IMR-90 (cell line): ENCODE results near the gene SLC48A1. TPM values are rescaled to one million over a fixed set of nuclear protein-coding genes. Genes with fewer than 3 reads are reported as not detected.

Source experiments
- ATAC-seq: fragments of 200-7000 bp; cut with Tn5 transposase; 2 replicates; pipeline ENCODE4 v1.9.1; 2020; ENCODE audit warnings: low read depth, mild to moderate bottlenecking, moderate library complexity
- BruUV-seq: library from RNA; stranded (reverse); fragments of 400-500 nt; replicated peaks from 2 replicates; lab custom pipeline; 2021; lab: Mats Ljungman, UMichigan
- CTCF ChIA-PET: fragments of 300-600 bp; formaldehyde crosslinking; extraction: SDS; loops from one replicate; lab custom pipeline; 2021; ENCODE audit warnings: antibody characterized with exemption; lab: Yijun Ruan, JAX
- POLR2A ChIA-PET: fragments of 300-600 bp; sonication (Branson Sonifier 250); formaldehyde crosslinking; loops from one replicate; lab custom pipeline; 2022; ENCODE audit warnings: antibody characterized with exemption; ENCODE audit not compliant: unreplicated experiment; lab: Charles Lee
- DNase-seq: peaks from one replicate; pipeline ENCODE4 v3.0.0; 2013
- H2AFZ ChIP-seq: replicated peaks from 2 replicates; pipeline ENCODE3; 2013; ENCODE audit warnings: low read length, mild to moderate bottlenecking; ENCODE audit not compliant: poor library complexity
- H2AK5ac ChIP-seq: 2 replicates; pipeline ENCODE4 v1.6.1; 2013; ENCODE audit warnings: low read depth, low read length, inconsistent platforms
- H2AK9ac ChIP-seq: replicated peaks from 2 replicates; pipeline ENCODE3; 2013; ENCODE audit warnings: mild to moderate bottlenecking, low read depth, low read length, moderate library complexity; ENCODE audit not compliant: poor library complexity
- H2BK120ac ChIP-seq: 2 replicates; pipeline ENCODE4 v1.6.1; 2013; ENCODE audit warnings: low read depth, low read length, inconsistent platforms
- H2BK15ac ChIP-seq: 3 replicates; pipeline ENCODE4 v1.6.1; 2013; ENCODE audit warnings: low read depth, low read length, inconsistent platforms
- H2BK20ac ChIP-seq: 2 replicates; pipeline ENCODE4 v1.6.1; 2013; ENCODE audit warnings: low read depth, mild to moderate bottlenecking, inconsistent platforms, low read length, moderate library complexity
- H2BK5ac ChIP-seq: 2 replicates; pipeline ENCODE4 v1.6.1; 2013; ENCODE audit warnings: mild to moderate bottlenecking, low read depth, low read length, inconsistent platforms; ENCODE audit not compliant: poor library complexity, severe bottlenecking
- H3K14ac ChIP-seq: replicated peaks from 2 replicates; pipeline ENCODE4 v1.6.1; 2013; ENCODE audit warnings: low read depth, low read length, inconsistent platforms
- H3K18ac ChIP-seq: 2 replicates; pipeline ENCODE4 v1.6.1; 2013; ENCODE audit warnings: low read depth, low read length, control low read depth
- H3K23ac ChIP-seq: 2 replicates; pipeline ENCODE4 v1.6.1; 2013; ENCODE audit warnings: low read depth, low read length, inconsistent platforms
- H3K27ac ChIP-seq: 2 replicates; pipeline ENCODE4 v1.5.1; 2013; ENCODE audit warnings: mild to moderate bottlenecking, control low read depth, low read length; ENCODE audit not compliant: insufficient read depth
- H3K27me3 ChIP-seq: 2 replicates; pipeline ENCODE4 v1.6.1; 2013; ENCODE audit warnings: low read length; ENCODE audit not compliant: control insufficient read depth, insufficient read depth
- H3K36me3 ChIP-seq: 2 replicates; pipeline ENCODE4 v1.6.1; 2013; ENCODE audit warnings: low read length, mixed read lengths; ENCODE audit not compliant: control insufficient read depth, insufficient read depth
- H3K4ac ChIP-seq: 2 replicates; pipeline ENCODE4 v1.6.1; 2013; ENCODE audit warnings: low read depth, low read length, inconsistent platforms
- H3K4me1 ChIP-seq: 2 replicates; pipeline ENCODE4 v1.6.1; 2013; ENCODE audit warnings: low read length, mixed read lengths; ENCODE audit not compliant: control insufficient read depth, insufficient read depth
- H3K4me2 ChIP-seq: 2 replicates; pipeline ENCODE4 v1.6.1; 2013; ENCODE audit warnings: low read depth, mild to moderate bottlenecking, control low read depth, low read length, moderate library complexity
- H3K4me3 ChIP-seq: 2 replicates; pipeline ENCODE4 v1.5.1; 2013; ENCODE audit warnings: low read depth, mild to moderate bottlenecking, control low read depth, low read length, moderate library complexity; ENCODE audit not compliant: insufficient read depth
- H3K56ac ChIP-seq: 2 replicates; pipeline ENCODE4 v1.6.1; 2013; ENCODE audit warnings: low read length, inconsistent platforms; ENCODE audit not compliant: insufficient read depth; ENCODE audit errors: extremely low read depth
- H3K79me1 ChIP-seq, 2 experiments: 2 replicates each; pipeline ENCODE4 v1.6.1; 2013; ENCODE audit warnings: low read length in 2 of 2, inconsistent platforms in 1 of 2, low read depth in 1 of 2
- H3K9ac ChIP-seq: 2 replicates; pipeline ENCODE4 v1.6.1; 2013; ENCODE audit warnings: low read depth, low read length, control low read depth
- H3K9me1 ChIP-seq: 2 replicates; pipeline ENCODE4 v1.6.1; 2013; ENCODE audit warnings: low read length, inconsistent platforms; ENCODE audit not compliant: insufficient read depth
- H3K9me3 ChIP-seq: 2 replicates; pipeline ENCODE4 v1.6.1; 2013; ENCODE audit warnings: low read length; ENCODE audit not compliant: control insufficient read depth, insufficient read depth
- H4K20me1 ChIP-seq: 2 replicates; pipeline ENCODE4 v1.6.1; 2013; ENCODE audit warnings: low read length, inconsistent platforms; ENCODE audit not compliant: insufficient read depth
- H4K5ac ChIP-seq: 2 replicates; pipeline ENCODE4 v1.6.1; 2013; ENCODE audit warnings: mild to moderate bottlenecking, low read depth, low read length, control low read depth
- H4K8ac ChIP-seq, 2 experiments: 2 replicates each; pipeline ENCODE4 v1.6.1; 2013; ENCODE audit warnings: low read depth in 2 of 2, low read length in 2 of 2, control low read depth in 1 of 2, inconsistent platforms in 1 of 2
- H4K91ac ChIP-seq: 2 replicates; pipeline ENCODE4 v1.6.1; 2013; ENCODE audit warnings: low read depth, low read length, inconsistent platforms; ENCODE audit not compliant: insufficient read depth
- BHLHE40 ChIP-seq: fragments of 150-350 bp; IDR thresholded peaks from 2 replicates; pipeline ENCODE4 v1.6.1; 2016; ENCODE audit warnings: mild to moderate bottlenecking, low read depth, low read length
- CHD1 ChIP-seq: IDR thresholded peaks from 2 replicates; pipeline ENCODE4 v1.6.1; 2012; ENCODE audit warnings: low read depth, low read length, improper control_type of control experiment
- CTCF ChIP-seq: conservative IDR thresholded peaks from 2 replicates; pipeline ENCODE4 v1.5.1; 2012; ENCODE audit warnings: mild to moderate bottlenecking, low read depth, low read length, improper control_type of control experiment
- ELK1 ChIP-seq: fragments of 150-350 bp; IDR thresholded peaks from 2 replicates; pipeline ENCODE4 v1.6.1; 2016; ENCODE audit warnings: low read depth, mild to moderate bottlenecking, low read length, moderate library complexity, borderline replicate concordance
- FOS ChIP-seq: fragments of 150-350 bp; IDR thresholded peaks from 2 replicates; pipeline ENCODE4 v1.6.1; 2016; ENCODE audit warnings: low read depth, low read length
- MAFK ChIP-seq: IDR thresholded peaks from 2 replicates; pipeline ENCODE4 v1.6.1; 2012; ENCODE audit warnings: low read depth, low read length, improper control_type of control experiment
- MAZ ChIP-seq: IDR thresholded peaks from 2 replicates; pipeline ENCODE4 v1.6.1; 2012; ENCODE audit warnings: low read depth, mild to moderate bottlenecking, low read length, improper control_type of control experiment, moderate library complexity, borderline replicate concordance
- NFE2L2 ChIP-seq: fragments of 150-350 bp; IDR thresholded peaks from 2 replicates; pipeline ENCODE4 v1.6.1; 2016; ENCODE audit warnings: low read depth, mild to moderate bottlenecking, low read length
- POLR2A ChIP-seq: IDR thresholded peaks from 2 replicates; pipeline ENCODE4 v1.6.1; 2012; ENCODE audit warnings: mild to moderate bottlenecking, low read depth, low read length
- RAD21 ChIP-seq: IDR thresholded peaks from 2 replicates; pipeline ENCODE4 v1.6.1; 2012; ENCODE audit warnings: low read length, improper control_type of control experiment
- RCOR1 ChIP-seq: IDR thresholded peaks from 2 replicates; pipeline ENCODE4 v1.6.1; 2012; ENCODE audit warnings: mild to moderate bottlenecking, low read length, improper control_type of control experiment; ENCODE audit not compliant: insufficient replicate concordance
- RFX5 ChIP-seq: IDR thresholded peaks from 2 replicates; pipeline ENCODE4 v1.8.0; 2012; ENCODE audit warnings: low read depth, mild to moderate bottlenecking, low read length, moderate library complexity
- SMC3 ChIP-seq: fragments of 150-350 bp; IDR thresholded peaks from 2 replicates; pipeline ENCODE4 v1.6.1; 2016; ENCODE audit warnings: low read depth, mild to moderate bottlenecking, antibody characterized with exemption, low read length, moderate library complexity
- USF2 ChIP-seq: fragments of 150-350 bp; IDR thresholded peaks from 2 replicates; pipeline ENCODE4 v1.6.1; 2017; ENCODE audit warnings: mild to moderate bottlenecking, antibody characterized with exemption, low read length, low read depth
- WGBS, 2 experiments: methylation state at CpG; one replicate each; pipeline versions ENCODE4 v1.1.5 to v1.1.7; 2013; ENCODE audit warnings: missing lambda C conversion rate in 2 of 2; ENCODE audit not compliant: insufficient read length in 1 of 2; ENCODE audit errors: extremely low coverage in 2 of 2; 5-methylcytosine and 5-hydroxymethylcytosine counted together
- dilution Hi-C: fragments of 300-500 bp; cut with HindIII; formaldehyde crosslinking; loops from one replicate; pipeline ENCODE4 v1.14.3; 2018; ENCODE audit warnings: low sequenced_read_pairs; ENCODE audit not compliant: unreplicated experiment
- in situ Hi-C: fragments of 300-500 bp; cut with MboI; formaldehyde crosslinking; loops from 3 replicates; pipeline ENCODE4 v1.14.3; 2019; ENCODE audit warnings: low sequenced_read_pairs, inconsistent platforms, mixed read lengths
- intact Hi-C: fragments of 100-400 bp; cut with micrococcal nuclease; formaldehyde crosslinking; loops from 2 replicates; pipeline ENCODE4 v1.10.0; 2022
- polyA plus RNA-seq, 3 experiments: library from polyadenylated mRNA; depleted of rRNA; stranded (reverse); fragments of >200 nt; gene quantifications; 2 replicates each; pipeline ENCODE4 v1.2.3, GENCODE V29; 2012; ENCODE audit warnings: low replicate concordance in 1 of 3
- total RNA-seq: library from RNA; depleted of rRNA; stranded (reverse); fragments of >200 nt; gene quantifications from 2 replicates; pipeline ENCODE4 v1.2.3, GENCODE V29; 2012

Gene SLC48A1
- total and polyA plus RNA-seq, 2 of the 4 experiments (the other 2 are of a cell fraction) = 4.8 to 5.9 TPM

GRCh38 chr12:47773858-47774580, 981 bp downstream of the SLC48A1 start:
- no peaks in the 10 kb centered on the region for H3K36me3 ChIP-seq
- peak overlapping the region; percentile 38; the same call in 1 of the 2 replicates for H3K9ac ChIP-seq
- no peak for DNase-seq
- no peak overlapping the region for H2BK120ac ChIP-seq
- WGBS, 2 experiments = no CpG with 5 or more reads among the region's 14 CpGs
- ChIA-PET POLR2A (no interaction called here), CTCF (interaction anchor here (0.9 kb wide), 1 partner anchor 57 kb away, joined by 4 read pairs; no protein-coding TSS in a partner anchor)
- H3K79me1 ChIP-seq = peaks cover 0 to 11% of the 10 kb centered on the region in 2 experiments; a peak in 1 of 4 replicates
- ATAC-seq = peak; percentile 3; the same call in 1 of the 2 replicates
- H3K14ac ChIP-seq = 0 out of 2 replicates have a peak overlapping the region, but pooled peaks have one; percentile 15
- peak overlapping the region; percentile 92 for H2AFZ ChIP-seq
- peaks cover 10% of the 10 kb centered on the region; the same call in 1 of the 2 replicates for H3K9me1 ChIP-seq
- peak overlapping the region; percentile 92 for H3K4me2 ChIP-seq
- H3K9me3 ChIP-seq = no peaks in the 10 kb centered on the region
- peaks cover 27% of the 10 kb centered on the region for H3K4me1 ChIP-seq
- H3K27ac ChIP-seq = no peak overlapping the region; the same call in 1 of the 2 replicates
- H2BK5ac ChIP-seq = no peak overlapping the region
- peak overlapping the region in 1 of 2 experiments; percentile 33; a peak in 1 of 4 replicates for H4K8ac ChIP-seq
- in situ Hi-C loops = no loop called here
- H4K20me1 ChIP-seq = no peaks in the 10 kb centered on the region
- no peak overlapping the region for H4K5ac ChIP-seq
- H3K4me3 ChIP-seq = peak overlapping the region; percentile 92
- no peak overlapping the region for H3K4ac ChIP-seq
- no peak overlapping the region for H4K91ac ChIP-seq
- BruUV-seq = no TSS peak
- no peaks in the 10 kb centered on the region for H3K27me3 ChIP-seq
- no peak overlapping the region for H3K56ac ChIP-seq
- intact Hi-C loops = loop anchor here (5.0 to 10.0 kb wide), 2 partner anchors 227 to 739 kb away; no protein-coding TSS in a partner anchor
- H3K23ac ChIP-seq = peak overlapping the region; percentile 70; the same call in 1 of the 2 replicates
- H2AK9ac ChIP-seq = peak overlapping the region; percentile 75
- no peak overlapping the region for H3K18ac ChIP-seq
- H2AK5ac ChIP-seq = peak overlapping the region; percentile 40
- no peak overlapping the region for H2BK20ac ChIP-seq
- H2BK15ac ChIP-seq = no peak overlapping the region
- dilution Hi-C loops = no loop called here
- TF ChIP-seq ELK1 = no peak
- no peak for TF ChIP-seq USF2
- TF ChIP-seq POLR2A = no peak
- no peak for TF ChIP-seq MAZ
- TF ChIP-seq CHD1 = no peak
- no peak for TF ChIP-seq CTCF
- TF ChIP-seq BHLHE40 = no peak
- no peak for TF ChIP-seq SMC3
- no peak for TF ChIP-seq NFE2L2
- TF ChIP-seq RFX5 = no peak
- no peak for TF ChIP-seq MAFK
- TF ChIP-seq RAD21 = no peak
- no peak for TF ChIP-seq FOS
- TF ChIP-seq RCOR1 = no peak
